Kidney epithelial cell (primary cell): ENCODE data around the gene OTUD3. TPM values are rescaled to one million over a fixed set of nuclear protein-coding genes. Genes with fewer than 3 reads are reported as not detected.

ENCODE experiments used
- DNase-seq: peaks from one replicate; pipeline ENCODE4 v3.0.0-alpha.2; 2010; ENCODE audit warnings: low read depth
- H3K27me3 ChIP-seq: 2 replicates; pipeline ENCODE4 v1.6.0; 2011; ENCODE audit warnings: low read length; ENCODE audit not compliant: control insufficient read depth, insufficient read depth
- H3K36me3 ChIP-seq: 2 replicates; pipeline ENCODE4 v1.5.1; 2011; ENCODE audit warnings: low read length; ENCODE audit not compliant: control insufficient read depth, insufficient read depth
- H3K4me3 ChIP-seq: 2 replicates; pipeline ENCODE4 v1.5.1; 2011; ENCODE audit warnings: low read depth, mild to moderate bottlenecking, control low read depth, low read length
- CTCF ChIP-seq: IDR thresholded peaks from 2 replicates; pipeline ENCODE4 v1.5.1; 2011; ENCODE audit warnings: mild to moderate bottlenecking, moderate library complexity, low read length, control low read depth, inconsistent platforms; ENCODE audit not compliant: insufficient read depth, poor library complexity, severe bottlenecking
- total RNA-seq: library from RNA; depleted of rRNA; stranded (reverse); fragments of >200 nt; gene quantifications from 2 replicates; pipeline ENCODE4 v1.2.3, GENCODE V29; 2015

OTUD3 gene
- total RNA-seq, 1 donor from 2014 or later: 8.0 TPM

- TF ChIP-seq CTCF: no peak
- DNase-seq: no peak
- Histone ChIP-seq H3K36me3 (no peaks in the 10 kb centered on the region), H3K27me3 (peaks cover 6% of the 10 kb centered on the region), H3K4me3 (no peak overlapping the region)
Observed at GRCh38 chr1:19955534-19956170, 73.5 kb downstream of the OTUD3 start.

- DNase-seq: no peak
- TF ChIP-seq CTCF: no peak
- H3K27me3 ChIP-seq: peaks cover 6% of the 10 kb centered on the region
- H3K36me3 ChIP-seq: no peaks in the 10 kb centered on the region
- no peak overlapping the region for H3K4me3 ChIP-seq
Observed at GRCh38 chr1:19957779-19958178, 75.6 kb downstream of the OTUD3 start.

GRCh38 chr1:19960591-19960990, 78.4 kb downstream of the OTUD3 start:
- peaks cover 3% of the 10 kb centered on the region for H3K27me3 ChIP-seq
- TF ChIP-seq CTCF: no peak
- no peak for DNase-seq
- no peaks in the 10 kb centered on the region for H3K36me3 ChIP-seq
- H3K4me3 ChIP-seq: no peak overlapping the region

Other genes with a start within 250 kb of the OTUD3 start
- 71.0 and 76.7 TPM in 2 replicates for gene NBL1, start 238.1 kb upstream of the OTUD3 start, total RNA-seq
- not detected in 2 replicates for gene HTR6, start 217.5 kb upstream of the OTUD3 start, total RNA-seq
- gene TMCO4, start 82.5 kb upstream of the OTUD3 start, total RNA-seq: 11.8 and 13.0 TPM in 2 replicates
- gene RNF186, start 67.1 kb upstream of the OTUD3 start, total RNA-seq: not detected in 2 replicates
- gene PLA2G2E, start 41.2 kb downstream of the OTUD3 start, total RNA-seq: not detected in 2 replicates
- gene PLA2G2A, start 97.2 kb downstream of the OTUD3 start, total RNA-seq: not detected in 2 replicates
- not detected in 2 replicates for gene PLA2G5, start 187.8 kb downstream of the OTUD3 start, total RNA-seq
- not detected in 2 replicates for gene PLA2G2D, start 237.1 kb downstream of the OTUD3 start, total RNA-seq